MCF 10A (cell line): ENCODE results near the gene OGFOD3. TPM values are rescaled to one million over a fixed set of nuclear protein-coding genes. Genes with fewer than 3 reads are reported as not detected.
A peak's percentile ranks its signal among the peaks of the same experiment; 100 is the strongest.
"Not testable (repeated sequence)": the region's sequence is repeated elsewhere in the genome, so short reads cannot be mapped to it uniquely, and the experiment has no call there.

Experiments
- BruUV-seq: library from RNA; stranded (reverse); fragments of 400-500 nt; replicated peaks from 2 replicates; lab custom pipeline; 2021; lab: Mats Ljungman, UMichigan
- CTCF ChIA-PET: fragments of 300-600 bp; sonication (Branson Sonifier 250); formaldehyde crosslinking; extraction: SDS; loops from one replicate; lab custom pipeline; 2021; ENCODE audit warnings: antibody characterized with exemption, inconsistent platforms; lab: Yijun Ruan, JAX
- POLR2A ChIA-PET: fragments of 300-600, 350-650 bp; sonication (Branson Sonifier 250); formaldehyde crosslinking; extraction: SDS; loops from one replicate; lab custom pipeline; 2020; ENCODE audit warnings: antibody characterized with exemption, inconsistent platforms; lab: Yijun Ruan, JAX
- DNase-seq: peaks from one replicate; pipeline ENCODE4 v3.0.0-alpha.2; 2018; ENCODE audit not compliant: unreplicated experiment
- H3K27ac Mint-ChIP-seq: one replicate; pipeline ENCODE4 v1.8.0; 2022; ENCODE audit warnings: mild to moderate bottlenecking, low read depth, mixed read lengths; ENCODE audit not compliant: unreplicated experiment
- H3K27me3 Mint-ChIP-seq: one replicate; pipeline ENCODE4 v1.8.0; 2022; ENCODE audit warnings: mixed read lengths; ENCODE audit not compliant: insufficient read depth, unreplicated experiment
- H3K36me3 Mint-ChIP-seq: one replicate; pipeline ENCODE4 v1.8.0; 2022; ENCODE audit warnings: mild to moderate bottlenecking, moderate library complexity, mixed read lengths; ENCODE audit not compliant: insufficient read depth, unreplicated experiment
- H3K4me1 Mint-ChIP-seq: one replicate; pipeline ENCODE4 v1.8.0; 2022; ENCODE audit warnings: mixed read lengths; ENCODE audit not compliant: insufficient read depth, unreplicated experiment
- H3K4me3 Mint-ChIP-seq: one replicate; pipeline ENCODE4 v1.8.0; 2022; ENCODE audit warnings: mild to moderate bottlenecking, moderate library complexity, mixed read lengths; ENCODE audit not compliant: unreplicated experiment
- H3K9me3 Mint-ChIP-seq: one replicate; pipeline ENCODE4 v1.8.0; 2022; ENCODE audit warnings: mixed read lengths; ENCODE audit not compliant: unreplicated experiment
- intact Hi-C: fragments of 100-400 bp; cut with micrococcal nuclease; formaldehyde crosslinking; loops from 2 replicates; pipeline ENCODE4 v1.14.1; 2022
- total RNA-seq: library from RNA; stranded (reverse); gene quantifications from 2 replicates; pipeline ENCODE4 v1.2.3, GENCODE V29; 2022
- TF ChIP-seq, protein P1 (sequence below): fragments of 200-600 bp; IDR thresholded peaks from one replicate; pipeline ENCODE4 v1.8.0; 2022; ENCODE audit warnings: antibody characterized with exemption, mild to moderate bottlenecking; ENCODE audit not compliant: unreplicated experiment

OGFOD3 gene
- total RNA-seq, 1 experiment from 2014 or later: 21.1 TPM

DNA sequence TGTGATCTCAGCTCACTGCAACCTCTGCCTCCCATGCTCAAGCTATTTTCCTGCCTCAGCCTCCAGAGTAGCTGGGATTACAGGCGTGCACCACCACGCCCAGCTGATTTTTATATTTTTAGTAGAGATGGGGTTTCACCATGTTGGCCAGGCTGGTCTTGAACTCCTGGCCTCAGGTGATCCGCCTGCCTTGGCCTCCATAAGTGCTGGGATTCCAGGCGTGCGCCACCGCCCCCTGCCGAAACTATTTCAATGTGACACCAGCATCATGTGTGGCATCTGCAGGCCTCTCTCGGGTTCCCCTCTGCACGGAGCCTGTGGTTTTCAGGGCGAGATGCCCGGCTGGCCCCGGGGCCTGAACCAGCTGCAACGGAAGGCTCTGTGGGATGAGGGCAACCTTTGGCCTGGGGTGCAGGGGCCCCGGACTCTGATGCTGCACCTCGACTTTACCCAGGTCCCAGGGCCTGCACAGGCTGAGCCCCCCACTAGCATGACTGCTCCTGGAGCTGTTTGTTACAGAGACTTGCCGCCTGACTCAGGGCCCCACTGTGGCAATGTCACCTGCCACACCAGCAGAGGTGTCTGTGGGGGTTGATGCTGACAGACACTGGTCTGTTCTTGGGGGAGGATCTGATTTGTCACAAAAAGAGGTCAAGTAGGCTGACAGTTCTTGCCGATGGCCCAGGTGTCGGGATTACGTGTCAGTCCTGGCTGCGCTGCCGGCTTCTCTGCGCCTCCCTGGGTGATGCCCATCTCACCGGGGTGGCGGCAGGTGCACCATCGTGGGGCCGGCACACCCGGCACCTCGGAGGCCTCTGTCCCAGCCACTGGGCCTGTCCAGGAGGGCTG, 68.0 kb downstream of the OGFOD3 start:
- Mint-ChIP-seq H3K4me1 (peaks cover 7% of the 10 kb centered on the region), H3K36me3 (no peaks in the 10 kb centered on the region), H3K9me3 (no peaks in the 10 kb centered on the region), H3K27me3 (peaks cover 11% of the 10 kb centered on the region), H3K27ac (no peak overlapping the region), H3K4me3 (no peak overlapping the region)
- DNase-seq: peak; percentile 47
- CTCF ChIA-PET: interaction anchor here (0.6 to 3.4 kb wide), 17 partner anchors 12 to 927 kb away, joined by 3 to 14 read pairs (median 3); no protein-coding TSS in a partner anchor
- intact Hi-C loops: loop anchor here (10.0 kb wide), 1 partner anchor 174 kb away; no protein-coding TSS in a partner anchor
- TF ChIP-seq, protein P1, sequence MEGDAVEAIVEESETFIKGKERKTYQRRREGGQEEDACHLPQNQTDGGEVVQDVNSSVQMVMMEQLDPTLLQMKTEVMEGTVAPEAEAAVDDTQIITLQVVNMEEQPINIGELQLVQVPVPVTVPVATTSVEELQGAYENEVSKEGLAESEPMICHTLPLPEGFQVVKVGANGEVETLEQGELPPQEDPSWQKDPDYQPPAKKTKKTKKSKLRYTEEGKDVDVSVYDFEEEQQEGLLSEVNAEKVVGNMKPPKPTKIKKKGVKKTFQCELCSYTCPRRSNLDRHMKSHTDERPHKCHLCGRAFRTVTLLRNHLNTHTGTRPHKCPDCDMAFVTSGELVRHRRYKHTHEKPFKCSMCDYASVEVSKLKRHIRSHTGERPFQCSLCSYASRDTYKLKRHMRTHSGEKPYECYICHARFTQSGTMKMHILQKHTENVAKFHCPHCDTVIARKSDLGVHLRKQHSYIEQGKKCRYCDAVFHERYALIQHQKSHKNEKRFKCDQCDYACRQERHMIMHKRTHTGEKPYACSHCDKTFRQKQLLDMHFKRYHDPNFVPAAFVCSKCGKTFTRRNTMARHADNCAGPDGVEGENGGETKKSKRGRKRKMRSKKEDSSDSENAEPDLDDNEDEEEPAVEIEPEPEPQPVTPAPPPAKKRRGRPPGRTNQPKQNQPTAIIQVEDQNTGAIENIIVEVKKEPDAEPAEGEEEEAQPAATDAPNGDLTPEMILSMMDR: no peak
- POLR2A ChIA-PET: interaction anchor here (0.7 to 1.5 kb wide), 2 partner anchors 53 to 170 kb away, joined by 3 to 4 read pairs; no protein-coding TSS in a partner anchor
- BruUV-seq: no TSS peak

DNA sequence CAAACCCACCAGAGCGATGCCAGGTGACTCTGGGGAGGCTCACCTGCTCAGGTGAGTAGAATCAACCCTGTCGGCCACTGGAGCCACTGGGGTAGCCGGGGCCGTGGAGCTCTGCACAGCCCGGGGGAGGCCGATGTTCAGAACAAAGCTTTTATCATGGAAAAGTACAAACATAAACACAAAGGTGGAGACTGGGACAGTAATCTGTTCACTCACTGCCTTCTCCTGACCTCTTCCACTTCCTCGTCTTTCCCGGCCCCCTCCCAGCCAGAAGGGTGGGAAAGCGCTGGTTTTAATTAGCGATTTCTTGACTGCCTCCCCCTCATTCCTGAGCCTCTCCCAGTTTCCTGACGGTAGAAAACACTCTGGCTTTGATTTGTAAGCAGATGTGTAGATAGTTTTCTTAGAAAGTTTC, 69.1 kb downstream of the OGFOD3 start:
- Mint-ChIP-seq H3K9me3 (no peaks in the 10 kb centered on the region), H3K27ac (no peak overlapping the region), H3K36me3 (no peaks in the 10 kb centered on the region), H3K27me3 (peaks cover 11% of the 10 kb centered on the region), H3K4me1 (peaks cover 6% of the 10 kb centered on the region), H3K4me3 (no peak overlapping the region)
- intact Hi-C loops: no loop called here
- TF ChIP-seq, protein P1: no peak
- no peak for DNase-seq
- ChIA-PET POLR2A (no interaction called here), CTCF (interaction anchor here (0.5 to 1.6 kb wide), 5 partner anchors 40 to 254 kb away, joined by 3 to 9 read pairs (median 4); no protein-coding TSS in a partner anchor)
- BruUV-seq: no TSS peak

DNA sequence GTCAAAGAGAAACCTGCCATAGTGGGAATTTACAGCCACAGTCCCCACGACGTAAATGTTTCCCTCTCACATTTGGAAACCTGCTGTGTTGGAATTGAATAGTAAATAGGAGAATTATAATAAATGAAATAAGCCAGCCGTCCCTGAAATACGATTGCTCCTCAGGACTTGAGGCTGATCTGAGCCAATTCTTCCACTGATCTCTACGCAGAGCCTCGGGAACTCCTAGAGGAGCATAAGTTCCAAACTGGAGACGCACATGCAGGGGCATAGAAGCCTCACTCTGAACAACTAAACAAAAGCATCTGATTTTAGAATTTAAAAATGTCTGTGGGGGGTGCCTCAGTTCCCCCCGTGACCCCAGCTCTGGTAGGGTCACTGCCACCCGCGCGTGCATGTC, 69.5 kb downstream of the OGFOD3 start:
- no peak overlapping the region for H3K27ac Mint-ChIP-seq
- peaks cover 6% of the 10 kb centered on the region for H3K4me1 Mint-ChIP-seq
- no peak for DNase-seq
- peaks cover 11% of the 10 kb centered on the region for H3K27me3 Mint-ChIP-seq
- H3K36me3 Mint-ChIP-seq: no peaks in the 10 kb centered on the region
- TF ChIP-seq, protein P1: no peak
- ChIA-PET CTCF (interaction anchor here (0.5 to 0.6 kb wide), 4 partner anchors 41 to 254 kb away, joined by 3 to 4 read pairs (median 4); no protein-coding TSS in a partner anchor), POLR2A (interaction anchor here (0.6 kb wide), 1 partner anchor 20 kb away, joined by 3 read pairs; no protein-coding TSS in a partner anchor)
- no peaks in the 10 kb centered on the region for H3K9me3 Mint-ChIP-seq
- intact Hi-C loops: no loop called here
- no peak overlapping the region for H3K4me3 Mint-ChIP-seq
- no TSS peak for BruUV-seq

DNA sequence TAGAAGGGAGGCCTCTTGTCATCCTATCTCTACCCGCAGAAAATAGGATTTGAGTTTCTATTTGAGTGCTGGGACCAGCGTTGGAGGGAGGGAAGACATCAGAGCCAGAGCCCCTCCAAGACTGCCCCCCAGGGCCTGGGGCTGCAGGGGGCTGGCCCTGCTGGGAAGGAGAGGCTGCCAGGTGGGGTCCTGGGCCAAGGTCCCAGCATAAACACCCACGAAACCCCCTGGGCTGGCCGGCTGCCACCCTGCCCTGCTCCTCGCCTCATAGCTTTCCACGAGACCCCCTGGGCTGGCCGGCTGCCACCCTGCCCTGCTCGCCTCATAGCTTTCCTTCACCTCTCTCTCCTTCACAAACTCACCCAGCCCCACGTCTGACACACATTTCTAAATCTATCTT, 70.0 kb downstream of the OGFOD3 start:
- intact Hi-C loops: no loop called here
- TF ChIP-seq, protein P1: no peak
- H3K27ac Mint-ChIP-seq: no peak overlapping the region
- no TSS peak for BruUV-seq
- no peak for DNase-seq
- H3K4me3 Mint-ChIP-seq: no peak overlapping the region
- ChIA-PET CTCF (interaction anchor here (0.6 kb wide), 1 partner anchor 63 kb away, joined by 3 read pairs; no protein-coding TSS in a partner anchor), POLR2A (interaction anchor here (0.6 kb wide), 1 partner anchor 20 kb away, joined by 3 read pairs; no protein-coding TSS in a partner anchor)
- H3K9me3 Mint-ChIP-seq: no peaks in the 10 kb centered on the region
- H3K4me1 Mint-ChIP-seq: peaks cover 6% of the 10 kb centered on the region
- no peaks in the 10 kb centered on the region for H3K36me3 Mint-ChIP-seq
- H3K27me3 Mint-ChIP-seq: peaks cover 11% of the 10 kb centered on the region

DNA sequence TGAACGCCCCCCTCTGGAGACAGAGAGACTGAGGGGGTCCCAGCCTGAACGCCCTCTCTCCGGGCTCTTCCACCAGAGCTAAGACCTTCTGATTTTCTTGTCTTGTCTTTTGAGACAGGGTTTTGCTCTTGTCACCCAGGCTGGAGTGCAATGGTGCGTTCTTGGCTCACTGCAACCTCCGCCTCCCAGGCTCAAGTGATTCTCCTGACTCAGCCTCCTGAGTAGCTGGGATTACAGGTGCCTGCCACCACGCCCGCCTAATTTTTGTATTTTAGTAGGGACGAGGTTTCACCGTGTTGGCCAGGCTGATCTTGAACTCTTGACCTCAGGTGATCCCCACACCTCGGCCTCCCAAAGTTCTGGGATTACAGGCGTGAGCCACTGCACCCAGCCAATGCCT, 70.4 kb downstream of the OGFOD3 start:
- H3K27ac Mint-ChIP-seq, H3K36me3 Mint-ChIP-seq, H3K4me1 Mint-ChIP-seq, H3K4me3 Mint-ChIP-seq, BruUV-seq, DNase-seq, H3K9me3 Mint-ChIP-seq, intact Hi-C loops, CTCF ChIA-PET: not testable (repeated sequence)
- POLR2A ChIA-PET: interaction anchor here (0.6 kb wide), 1 partner anchor 9 kb away, joined by 3 read pairs; no protein-coding TSS in a partner anchor
- peaks cover 11% of the 10 kb centered on the region for H3K27me3 Mint-ChIP-seq
